GM23338 (cell line): ENCODE measurements around the gene BCL11B. TPM values are rescaled to one million over a fixed set of nuclear protein-coding genes. Genes with fewer than 3 reads are reported as not detected.

Experiments
- ATAC-seq: fragments of 200-7000 bp; cut with Tn5 transposase; 3 replicates; pipeline ENCODE4 v1.9.1; 2020
- DNase-seq: peaks from one replicate; pipeline ENCODE4 v3.0.0-alpha.2; 2015; ENCODE audit warnings: low spot score
- H2AFZ ChIP-seq: fragments of 200-600 bp; sonication (generic); 2 replicates; pipeline ENCODE4 v1.8.0; 2016; ENCODE audit warnings: antibody characterized with exemption, mild to moderate bottlenecking, moderate library complexity
- H3F3A ChIP-seq: fragments of 200-600 bp; sonication (generic); replicated peaks from 2 replicates; pipeline ENCODE4 v1.8.0; 2017; ENCODE audit warnings: antibody characterized with exemption, mixed run types, low read depth
- H3K27ac ChIP-seq: fragments of 200-600 bp; sonication (generic); 2 replicates; pipeline ENCODE4 v1.6.1; 2016; ENCODE audit warnings: low read depth
- H3K27me3 ChIP-seq: fragments of 200-600 bp; sonication (generic); 2 replicates; pipeline ENCODE4 v1.8.0; 2016; ENCODE audit warnings: mild to moderate bottlenecking, mixed run types, moderate library complexity; ENCODE audit not compliant: insufficient read depth
- H3K36me3 ChIP-seq: fragments of 200-600 bp; sonication (generic); 2 replicates; pipeline ENCODE4 v1.8.0; 2016; ENCODE audit warnings: mild to moderate bottlenecking; ENCODE audit not compliant: insufficient read depth
- H3K4me1 ChIP-seq: fragments of 200-600 bp; sonication (generic); 2 replicates; pipeline ENCODE4 v1.8.0; 2016; ENCODE audit warnings: mild to moderate bottlenecking, moderate library complexity; ENCODE audit not compliant: insufficient read depth
- H3K4me2 ChIP-seq: fragments of 200-600 bp; sonication (generic); 2 replicates; pipeline ENCODE4 v1.7.1; 2017; ENCODE audit warnings: mixed run types
- H3K4me3 ChIP-seq: fragments of 200-600 bp; sonication (generic); 2 replicates; pipeline ENCODE4 v1.6.1; 2016; ENCODE audit warnings: mixed run types
- H3K79me2 ChIP-seq: fragments of 200-600 bp; sonication (generic); replicated peaks from 2 replicates; pipeline ENCODE4 v1.8.0; 2017; ENCODE audit warnings: mild to moderate bottlenecking; ENCODE audit not compliant: insufficient read depth
- H3K9me2 ChIP-seq: fragments of 200-600 bp; sonication (generic); 2 replicates; pipeline ENCODE4 v1.8.0; 2017; ENCODE audit not compliant: insufficient read depth
- H4K20me1 ChIP-seq: fragments of 200-600 bp; sonication (generic); replicated peaks from 2 replicates; pipeline ENCODE4 v1.8.0; 2017; ENCODE audit warnings: mild to moderate bottlenecking; ENCODE audit not compliant: insufficient read depth
- H3K27ac Mint-ChIP-seq: 2 replicates; pipeline ENCODE4 v1.8.0; 2020; ENCODE audit warnings: inconsistent platforms, mild to moderate bottlenecking, moderate library complexity, mixed read lengths
- H3K27me3 Mint-ChIP-seq: 3 replicates; pipeline ENCODE4 v1.8.0; 2022; ENCODE audit warnings: low read depth, mild to moderate bottlenecking, moderate library complexity, mixed read lengths, inconsistent platforms; ENCODE audit not compliant: insufficient read depth, poor library complexity
- H3K36me3 Mint-ChIP-seq: 3 replicates; pipeline ENCODE4 v1.8.0; 2021; ENCODE audit warnings: low read depth, mild to moderate bottlenecking, inconsistent platforms, moderate library complexity, mixed read lengths
- H3K4me1 Mint-ChIP-seq: 3 replicates; pipeline ENCODE4 v1.8.0; 2020; ENCODE audit warnings: mild to moderate bottlenecking, inconsistent platforms, mixed read lengths
- H3K4me3 Mint-ChIP-seq: 3 replicates; pipeline ENCODE4 v1.8.0; 2021; ENCODE audit warnings: moderate library complexity, mild to moderate bottlenecking, inconsistent platforms, mixed read lengths
- H3K9me3 Mint-ChIP-seq: 3 replicates; pipeline ENCODE4 v1.8.0; 2020; ENCODE audit warnings: moderate library complexity, mild to moderate bottlenecking, inconsistent platforms, mixed read lengths
- CREB1 ChIP-seq: fragments of 250-450 bp; sonication (Bioruptor Pico); IDR thresholded peaks from 2 replicates; pipeline ENCODE4 v1.5.0; 2020; ENCODE audit warnings: low read depth, mild to moderate bottlenecking, moderate library complexity
- EZH2 ChIP-seq: fragments of 200-600 bp; sonication (generic); IDR thresholded peaks from one replicate; pipeline ENCODE4 v1.8.0; 2017; ENCODE audit warnings: antibody characterized with exemption, mild to moderate bottlenecking, low read depth; ENCODE audit not compliant: unreplicated experiment
- STAT1 ChIP-seq: IDR thresholded peaks from one replicate; pipeline ENCODE4 v1.6.1; 2016; ENCODE audit warnings: antibody characterized with exemption; ENCODE audit not compliant: unreplicated experiment
- ZNF114 ChIP-seq: fragments of 250-450 bp; sonication (Bioruptor Pico); IDR thresholded peaks from 2 replicates; pipeline ENCODE4 v1.5.0; 2020; ENCODE audit warnings: mild to moderate bottlenecking, moderate library complexity
- polyA plus RNA-seq: library from polyadenylated mRNA; unstranded; fragments of >200 nt; fragmentation: Nextera tagmentation; extraction: Ambion mirVana; gene quantifications from 2 replicates; pipeline ENCODE4 v1.2.1, GENCODE V29; 2016
- total RNA-seq: library from RNA; depleted of rRNA; stranded (reverse); fragments of >200 nt; shearing (Covaris generic); gene quantifications from 2 replicates; pipeline ENCODE4 v1.2.3, GENCODE V29; 2014
- TF ChIP-seq, protein P1 (sequence below), 2 experiments: fragments of 200-600 bp in 1 of 2; sonication (generic) in 1 of 2; conservative IDR thresholded peaks; 2 replicates each; pipeline versions ENCODE4 v1.5.1 to v1.6.1; 2016 to 2017; ENCODE audit warnings: antibody characterized with exemption in 2 of 2, low read depth in 2 of 2, mild to moderate bottlenecking in 2 of 2, moderate library complexity in 1 of 2
- TF ChIP-seq, protein P2 (sequence below): IDR thresholded peaks from 2 replicates; pipeline ENCODE4 v1.6.1; 2016; ENCODE audit warnings: antibody characterized with exemption
- TF ChIP-seq, protein P3 (sequence below): IDR thresholded peaks from one replicate; pipeline ENCODE4 v1.6.1; 2018; ENCODE audit warnings: antibody characterized with exemption; ENCODE audit not compliant: unreplicated experiment

BCL11B gene
- total and polyA plus RNA-seq, 2 experiments from 2014 or later: 2.4 to 6.7 TPM

DNA sequence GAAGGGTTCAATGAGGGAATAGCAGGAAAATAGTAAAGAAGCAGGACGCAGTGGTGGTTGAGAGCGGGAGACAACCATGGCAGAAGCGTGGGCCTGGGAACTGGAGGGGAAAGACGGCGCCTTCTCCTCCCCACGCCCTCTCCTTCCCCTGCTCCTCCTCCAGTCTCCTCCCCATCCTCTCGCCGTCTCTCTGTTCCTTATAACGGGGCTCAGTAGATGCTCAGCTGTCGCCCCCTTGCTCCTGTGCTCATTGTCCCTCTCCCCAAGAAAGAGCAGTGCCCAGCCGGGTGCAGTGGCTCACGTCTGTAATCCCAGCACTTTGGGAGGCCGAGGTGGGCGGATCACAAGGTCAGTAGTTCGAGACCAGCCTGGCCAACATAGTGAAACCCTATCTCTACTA lies 142.0 kb downstream of the BCL11B start:
- Histone ChIP-seq H3K9me2 (no peaks in the 10 kb centered on the region), H3K27ac (no peak overlapping the region), H3K36me3 (no peaks in the 10 kb centered on the region), H3K79me2 (no peaks in the 10 kb centered on the region), H3K4me3 (no peak overlapping the region), H4K20me1 (no peaks in the 10 kb centered on the region), H3K4me1 (0 out of 2 replicates have a peak, but pooled peaks cover 11% of the 10 kb centered on the region), H3K27me3 (no peaks in the 10 kb centered on the region), H3F3A (no peaks in the 10 kb centered on the region), H3K4me2 (no peak overlapping the region), H2AFZ (no peak overlapping the region)
- ATAC-seq: no peak
- Mint-ChIP-seq H3K27ac (no peak overlapping the region), H3K36me3 (no peaks in the 10 kb centered on the region), H3K27me3 (peaks cover 11% of the 10 kb centered on the region), H3K9me3 (no peaks in the 10 kb centered on the region), H3K4me3 (no peak overlapping the region), H3K4me1 (peaks cover 30% of the 10 kb centered on the region)
- no peak for TF ChIP-seq STAT1
- TF ChIP-seq, protein P1, sequence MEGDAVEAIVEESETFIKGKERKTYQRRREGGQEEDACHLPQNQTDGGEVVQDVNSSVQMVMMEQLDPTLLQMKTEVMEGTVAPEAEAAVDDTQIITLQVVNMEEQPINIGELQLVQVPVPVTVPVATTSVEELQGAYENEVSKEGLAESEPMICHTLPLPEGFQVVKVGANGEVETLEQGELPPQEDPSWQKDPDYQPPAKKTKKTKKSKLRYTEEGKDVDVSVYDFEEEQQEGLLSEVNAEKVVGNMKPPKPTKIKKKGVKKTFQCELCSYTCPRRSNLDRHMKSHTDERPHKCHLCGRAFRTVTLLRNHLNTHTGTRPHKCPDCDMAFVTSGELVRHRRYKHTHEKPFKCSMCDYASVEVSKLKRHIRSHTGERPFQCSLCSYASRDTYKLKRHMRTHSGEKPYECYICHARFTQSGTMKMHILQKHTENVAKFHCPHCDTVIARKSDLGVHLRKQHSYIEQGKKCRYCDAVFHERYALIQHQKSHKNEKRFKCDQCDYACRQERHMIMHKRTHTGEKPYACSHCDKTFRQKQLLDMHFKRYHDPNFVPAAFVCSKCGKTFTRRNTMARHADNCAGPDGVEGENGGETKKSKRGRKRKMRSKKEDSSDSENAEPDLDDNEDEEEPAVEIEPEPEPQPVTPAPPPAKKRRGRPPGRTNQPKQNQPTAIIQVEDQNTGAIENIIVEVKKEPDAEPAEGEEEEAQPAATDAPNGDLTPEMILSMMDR (conservative IDR thresholded peaks at IDR 0.05; ENCODE audit: low read depth in 2 of 2): 0 out of 4 replicates have a peak, but pooled peaks of 1 of the 2 experiments have one; percentile 5
- TF ChIP-seq, protein P2, sequence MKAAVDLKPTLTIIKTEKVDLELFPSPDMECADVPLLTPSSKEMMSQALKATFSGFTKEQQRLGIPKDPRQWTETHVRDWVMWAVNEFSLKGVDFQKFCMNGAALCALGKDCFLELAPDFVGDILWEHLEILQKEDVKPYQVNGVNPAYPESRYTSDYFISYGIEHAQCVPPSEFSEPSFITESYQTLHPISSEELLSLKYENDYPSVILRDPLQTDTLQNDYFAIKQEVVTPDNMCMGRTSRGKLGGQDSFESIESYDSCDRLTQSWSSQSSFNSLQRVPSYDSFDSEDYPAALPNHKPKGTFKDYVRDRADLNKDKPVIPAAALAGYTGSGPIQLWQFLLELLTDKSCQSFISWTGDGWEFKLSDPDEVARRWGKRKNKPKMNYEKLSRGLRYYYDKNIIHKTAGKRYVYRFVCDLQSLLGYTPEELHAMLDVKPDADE: no peak
- TF ChIP-seq, protein P3, sequence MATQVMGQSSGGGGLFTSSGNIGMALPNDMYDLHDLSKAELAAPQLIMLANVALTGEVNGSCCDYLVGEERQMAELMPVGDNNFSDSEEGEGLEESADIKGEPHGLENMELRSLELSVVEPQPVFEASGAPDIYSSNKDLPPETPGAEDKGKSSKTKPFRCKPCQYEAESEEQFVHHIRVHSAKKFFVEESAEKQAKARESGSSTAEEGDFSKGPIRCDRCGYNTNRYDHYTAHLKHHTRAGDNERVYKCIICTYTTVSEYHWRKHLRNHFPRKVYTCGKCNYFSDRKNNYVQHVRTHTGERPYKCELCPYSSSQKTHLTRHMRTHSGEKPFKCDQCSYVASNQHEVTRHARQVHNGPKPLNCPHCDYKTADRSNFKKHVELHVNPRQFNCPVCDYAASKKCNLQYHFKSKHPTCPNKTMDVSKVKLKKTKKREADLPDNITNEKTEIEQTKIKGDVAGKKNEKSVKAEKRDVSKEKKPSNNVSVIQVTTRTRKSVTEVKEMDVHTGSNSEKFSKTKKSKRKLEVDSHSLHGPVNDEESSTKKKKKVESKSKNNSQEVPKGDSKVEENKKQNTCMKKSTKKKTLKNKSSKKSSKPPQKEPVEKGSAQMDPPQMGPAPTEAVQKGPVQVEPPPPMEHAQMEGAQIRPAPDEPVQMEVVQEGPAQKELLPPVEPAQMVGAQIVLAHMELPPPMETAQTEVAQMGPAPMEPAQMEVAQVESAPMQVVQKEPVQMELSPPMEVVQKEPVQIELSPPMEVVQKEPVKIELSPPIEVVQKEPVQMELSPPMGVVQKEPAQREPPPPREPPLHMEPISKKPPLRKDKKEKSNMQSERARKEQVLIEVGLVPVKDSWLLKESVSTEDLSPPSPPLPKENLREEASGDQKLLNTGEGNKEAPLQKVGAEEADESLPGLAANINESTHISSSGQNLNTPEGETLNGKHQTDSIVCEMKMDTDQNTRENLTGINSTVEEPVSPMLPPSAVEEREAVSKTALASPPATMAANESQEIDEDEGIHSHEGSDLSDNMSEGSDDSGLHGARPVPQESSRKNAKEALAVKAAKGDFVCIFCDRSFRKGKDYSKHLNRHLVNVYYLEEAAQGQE: no peak
- DNase-seq: no peak

DNA sequence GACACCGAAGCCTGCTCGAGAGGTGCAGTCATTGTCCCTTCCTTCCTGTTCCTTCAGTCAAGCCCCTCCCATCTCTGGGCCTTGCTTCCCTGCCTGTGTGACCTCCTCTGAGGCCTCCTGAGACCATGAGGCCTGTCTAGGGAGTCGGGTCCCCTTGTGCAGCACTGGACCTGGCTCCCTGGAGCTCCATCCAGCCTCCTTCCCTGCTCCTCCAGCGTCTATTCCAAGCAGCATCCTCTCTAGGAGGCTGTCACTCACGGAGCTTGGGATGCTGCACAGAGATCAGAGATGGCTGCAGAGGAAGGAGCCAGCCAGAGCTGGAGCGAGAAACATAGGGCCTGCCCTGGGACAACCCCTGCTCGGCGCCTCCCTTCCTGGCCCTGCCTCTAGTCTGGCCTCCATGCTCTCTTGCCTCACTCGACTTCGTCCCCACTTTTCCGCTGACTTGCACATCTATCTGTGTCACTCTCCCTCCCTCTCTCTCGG lies 142.7 kb downstream of the BCL11B start:
- Histone ChIP-seq H4K20me1 (no peaks in the 10 kb centered on the region), H3K27ac (no peak overlapping the region), H3K79me2 (no peaks in the 10 kb centered on the region), H2AFZ (no peak overlapping the region), H3K4me1 (0 out of 2 replicates have a peak, but pooled peaks cover 11% of the 10 kb centered on the region), H3K27me3 (no peaks in the 10 kb centered on the region), H3K4me3 (no peak overlapping the region), H3K36me3 (no peaks in the 10 kb centered on the region), H3K4me2 (no peak overlapping the region), H3F3A (no peaks in the 10 kb centered on the region), H3K9me2 (no peaks in the 10 kb centered on the region)
- DNase-seq: no peak
- H3K9me3 Mint-ChIP-seq: no peaks in the 10 kb centered on the region
- no peak overlapping the region for H3K27ac Mint-ChIP-seq
- no peak overlapping the region; the same call in 2 of the 3 replicates for H3K4me3 Mint-ChIP-seq
- ATAC-seq: no peak
- peaks cover 30% of the 10 kb centered on the region for H3K4me1 Mint-ChIP-seq
- peaks cover 11% of the 10 kb centered on the region for H3K27me3 Mint-ChIP-seq
- no peaks in the 10 kb centered on the region for H3K36me3 Mint-ChIP-seq
- TF ChIP-seq CREB1 (no peak), EZH2 (no peak), ZNF114 (CRISPR knock-in tag) (no peak)
- TF ChIP-seq, protein P3: no peak
